NCI-H345 treated with DMSO at 0.1 percent for 48 hours (cell line): Measurements from ENCODE around the gene ABCB11.
"Not testable (repeated sequence)": the region's sequence is repeated elsewhere in the genome, so short reads cannot be mapped to it uniquely, and the experiment has no call there.

Experiments used
- DNase-seq: peaks from one replicate; lab custom pipeline; 2025; ENCODE audit not compliant: unreplicated experiment; lab: John Stamatoyannopoulos, UW

ABCB11 gene

GRCh38 chr2:168939061-168939460, 92.1 kb downstream of the ABCB11 start:
- no peak for DNase-seq

- no peak for DNase-seq
Measured at GRCh38 chr2:168935810-168936581, 95.1 kb downstream of the ABCB11 start.

DNA sequence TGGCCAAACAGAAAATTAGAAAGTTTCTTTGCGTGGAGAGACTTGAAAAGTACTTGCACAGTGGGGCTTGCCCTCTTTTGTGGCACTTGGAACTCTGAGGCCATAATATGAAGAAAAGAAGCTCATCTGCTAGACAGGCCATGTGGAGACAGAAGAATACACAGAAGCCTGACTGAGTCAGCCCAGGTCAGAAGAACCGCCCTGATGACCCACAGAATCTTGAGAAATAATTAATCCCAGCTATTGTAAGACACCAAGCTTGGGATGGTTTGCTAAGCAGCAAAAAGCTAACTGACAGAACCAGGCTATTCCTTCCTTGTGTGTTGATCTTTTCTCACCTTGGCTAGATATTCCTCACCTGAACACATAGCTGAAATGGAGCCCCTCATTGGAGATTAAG, 96.3 kb downstream of the ABCB11 start:
- DNase-seq, result no peak

DNA sequence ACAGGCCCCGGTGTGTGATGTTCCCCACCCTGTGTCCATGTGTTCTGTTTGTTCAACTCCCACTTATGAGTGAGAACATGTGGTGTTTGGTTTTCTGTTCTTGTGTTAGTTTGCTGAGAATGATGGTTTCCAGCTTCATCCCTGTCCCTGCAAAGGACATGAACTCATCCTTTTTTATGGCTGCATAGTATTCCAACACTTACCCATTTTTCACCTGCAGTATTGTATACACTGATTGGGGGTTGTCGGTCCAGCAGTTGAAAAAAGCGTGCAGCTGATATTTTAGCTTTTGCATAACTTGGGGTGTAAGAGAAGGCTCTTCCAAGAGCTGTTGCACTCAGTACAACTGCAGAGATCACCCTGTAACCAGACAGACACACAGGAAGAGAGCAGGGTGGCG, 99.0 kb downstream of the ABCB11 start:
- DNase-seq, result not testable (repeated sequence)

DNA sequence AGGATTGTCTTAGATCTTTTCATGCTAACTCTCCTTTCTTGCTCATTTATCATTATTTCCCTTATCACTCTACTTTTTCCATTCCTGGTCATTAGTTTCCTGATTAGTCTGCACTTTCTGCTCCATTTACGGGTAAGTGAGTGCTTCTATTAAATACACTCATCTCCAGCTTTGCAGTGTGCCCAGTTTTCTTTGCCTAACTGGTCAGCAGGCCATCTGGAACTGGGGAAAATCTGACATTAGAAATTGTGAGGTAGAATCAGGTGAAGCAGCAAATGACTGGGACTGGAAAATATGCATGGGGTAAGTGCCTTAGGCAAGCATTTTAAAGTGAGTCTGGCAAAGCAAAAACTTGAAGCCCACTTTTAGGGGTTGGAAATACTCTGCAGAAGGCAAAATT, 100.9 kb downstream of the ABCB11 start:
- no peak for DNase-seq

- no peak for DNase-seq
Measured at GRCh38 chr2:168929031-168929430, 102.1 kb downstream of the ABCB11 start.

DNA sequence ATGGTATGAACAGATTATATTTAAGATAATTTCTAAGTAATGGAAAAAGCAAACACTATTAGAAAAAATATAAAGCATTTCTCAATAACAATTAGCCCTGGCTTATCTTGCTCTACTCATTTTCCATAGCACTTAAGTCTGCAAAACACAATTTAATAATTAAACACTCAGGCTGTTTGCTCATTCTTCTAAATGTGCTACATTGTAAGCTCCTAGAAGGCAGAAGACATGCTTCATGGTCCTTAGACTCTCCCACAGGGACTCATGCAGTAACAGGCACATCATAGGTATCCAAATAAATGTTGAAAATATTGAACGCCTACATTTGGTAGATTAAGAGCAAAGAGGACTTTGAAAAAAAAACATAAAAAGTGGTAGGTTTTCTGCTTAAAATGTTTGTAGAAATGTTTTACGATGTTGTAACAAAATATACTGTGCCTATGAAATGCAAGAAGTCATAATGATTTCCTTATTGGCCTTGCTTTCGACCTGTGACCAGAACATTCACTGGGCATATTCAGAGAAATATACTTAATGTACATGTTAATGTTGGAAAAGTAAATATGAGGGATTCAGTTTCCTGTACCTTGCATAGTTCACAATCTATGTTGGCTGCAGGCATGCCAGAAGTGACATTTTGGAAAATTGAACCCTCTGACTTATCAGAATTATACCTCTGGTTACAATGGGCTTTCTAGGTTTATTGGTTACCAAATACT, 102.9 kb downstream of the ABCB11 start:
- DNase-seq, result no peak

DNA sequence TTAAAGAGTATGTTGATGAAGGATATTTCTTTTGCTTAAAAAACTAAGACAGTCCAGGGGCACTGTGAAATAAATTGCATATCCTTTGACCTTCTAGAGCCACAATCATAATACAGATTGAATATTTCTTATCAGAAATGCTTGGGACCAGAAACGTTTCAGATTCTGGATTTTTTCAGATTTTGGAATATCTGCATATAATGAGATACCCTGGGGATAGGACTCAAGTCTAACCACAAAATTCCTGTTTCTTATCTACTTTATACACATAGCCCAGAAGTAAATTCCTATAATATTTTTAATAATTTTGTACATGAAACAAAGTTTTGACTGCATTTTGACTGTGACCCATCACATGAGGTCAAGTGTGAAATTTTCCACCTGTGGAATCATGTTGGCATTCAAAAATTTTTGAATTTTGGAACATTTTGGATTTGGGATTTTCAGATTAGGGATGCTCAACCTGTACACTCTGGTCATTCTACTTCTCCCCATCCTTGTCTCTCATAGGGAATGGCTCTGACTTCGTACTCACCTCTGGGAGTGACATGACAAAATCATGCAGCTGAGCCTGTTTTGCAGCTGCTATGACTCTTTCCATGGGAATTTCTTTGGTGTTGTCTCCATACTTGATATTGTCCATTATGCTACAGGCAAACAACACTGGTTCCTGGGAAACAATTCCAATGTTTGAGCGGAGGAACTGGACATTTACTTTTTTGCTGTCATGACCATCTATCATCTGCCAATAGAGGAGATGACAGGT, 104.3 kb downstream of the ABCB11 start:
- DNase-seq, result no peak

DNA sequence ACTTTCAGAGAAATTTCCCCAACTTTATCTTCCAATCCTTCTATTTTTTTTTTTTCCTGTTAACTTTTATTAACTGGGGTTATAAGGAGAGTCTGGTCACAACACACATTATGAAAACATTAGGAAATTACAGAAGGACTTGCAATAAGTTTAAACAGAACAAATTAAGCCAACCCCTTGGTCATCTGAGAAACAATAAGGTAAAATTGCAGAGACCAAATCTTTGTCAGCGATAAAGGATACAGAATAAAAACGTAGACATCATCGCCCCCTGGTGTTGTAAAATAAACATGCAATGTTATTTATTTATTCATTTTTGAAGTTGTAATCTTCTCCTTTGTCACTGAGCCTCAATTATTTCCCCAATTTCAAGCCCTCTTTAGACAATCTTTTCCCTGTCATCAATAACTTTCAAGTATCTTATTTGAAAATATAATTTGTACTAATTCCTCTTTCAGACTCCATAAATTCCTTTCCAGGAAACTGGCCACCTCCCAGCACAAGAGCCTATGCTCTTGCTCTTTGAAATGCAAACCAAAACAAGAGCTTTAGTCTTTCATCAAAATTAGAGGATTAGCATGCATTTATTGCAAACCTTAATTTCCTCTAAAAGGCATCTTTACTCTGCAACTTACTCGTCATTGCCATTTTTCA, 110.5 kb downstream of the ABCB11 start:
- peak; percentile 41 for DNase-seq

DNA sequence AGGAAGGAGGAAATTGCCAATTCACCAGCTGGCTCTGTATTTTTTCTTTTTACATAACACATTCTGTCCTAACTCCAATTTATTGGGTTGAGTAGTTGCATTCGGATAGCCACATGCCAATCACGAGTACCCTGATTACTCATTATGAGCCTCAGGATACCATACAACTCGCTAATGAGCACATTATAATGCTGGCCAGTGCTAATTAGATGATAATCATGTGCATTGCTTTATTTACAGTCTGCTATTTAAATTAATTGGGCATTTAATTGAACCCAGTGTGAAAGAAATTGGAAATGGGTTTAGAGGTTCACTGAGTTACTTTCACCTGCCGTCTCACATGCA, 114.8 kb downstream of the ABCB11 start:
- DNase-seq, result no peak

GRCh38 chr2:168915441-168916330, 115.4 kb downstream of the ABCB11 start:
- DNase-seq, result no peak

DNA sequence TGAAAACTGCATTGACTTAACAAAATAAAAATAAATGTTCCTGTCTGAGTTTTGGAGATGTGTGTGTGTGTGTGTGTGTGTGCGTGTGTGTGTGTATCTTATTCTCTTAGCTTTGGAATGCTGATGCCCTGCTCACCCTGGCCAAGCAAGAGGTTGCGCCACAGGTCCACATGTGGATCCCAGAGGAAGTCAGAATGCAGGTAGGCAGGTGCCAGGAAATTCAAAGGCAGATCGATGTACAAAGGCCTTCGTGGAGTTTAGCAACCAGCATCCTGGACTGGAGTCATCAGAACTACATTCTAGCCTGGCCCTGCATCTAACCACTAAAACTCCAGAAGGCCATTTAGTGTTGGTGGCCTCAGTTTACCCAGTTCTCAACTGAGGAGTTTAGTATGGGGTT, 117.6 kb downstream of the ABCB11 start:
- DNase-seq, result no peak

- DNase-seq, result no peak
Measured at GRCh38 chr2:168912901-168913369, 118.2 kb downstream of the ABCB11 start.

DNA sequence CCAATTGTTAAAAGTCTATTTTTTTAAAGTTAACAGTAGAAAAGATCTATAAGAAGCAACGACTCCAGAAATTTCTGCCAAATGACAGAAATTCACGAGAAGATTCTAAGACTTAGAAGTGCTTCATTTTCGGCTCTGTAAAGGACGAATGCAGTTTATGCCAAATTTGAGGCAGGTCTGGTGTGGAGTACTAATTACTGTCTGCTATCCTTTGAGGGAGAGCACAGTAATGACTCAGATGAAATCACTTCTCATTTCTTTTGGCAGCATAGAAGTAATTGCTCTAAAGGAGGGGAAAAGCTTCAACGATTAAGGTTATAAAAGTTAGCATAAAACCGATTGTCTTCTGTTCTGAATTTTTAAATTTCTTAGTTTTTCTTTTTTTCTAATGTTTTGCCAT, 118.7 kb downstream of the ABCB11 start:
- no peak for DNase-seq

GRCh38 chr2:168910330-168910729, 120.8 kb downstream of the ABCB11 start:
- DNase-seq, result no peak

- DNase-seq, result no peak
Measured at GRCh38 chr2:168907940-168908662, 123.0 kb downstream of the ABCB11 start.

DNA sequence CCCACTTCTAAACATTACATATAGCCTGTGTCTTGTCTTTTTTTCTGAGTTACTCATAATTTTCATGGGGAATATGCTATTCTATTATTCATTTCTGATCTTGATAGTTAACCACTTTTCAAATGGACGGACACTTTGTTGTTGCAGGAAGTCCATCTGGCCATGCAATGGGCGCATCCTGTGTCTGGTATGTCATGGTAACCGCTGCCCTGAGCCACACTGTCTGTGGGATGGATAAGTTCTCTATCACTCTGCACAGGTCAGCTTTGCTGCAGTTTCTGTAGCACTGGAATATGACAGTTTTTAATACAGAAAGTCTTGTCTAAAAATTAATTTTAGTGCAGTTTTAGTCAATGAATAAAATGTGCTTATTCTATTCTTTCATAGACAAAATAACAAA, 126.8 kb downstream of the ABCB11 start:
- DNase-seq, result no peak

- DNase-seq, result no peak
Measured at GRCh38 chr2:168903888-168904287, 127.2 kb downstream of the ABCB11 start.

GRCh38 chr2:168901003-168901402, 130.1 kb downstream of the ABCB11 start, which contains the start of gene G6PC2:
TSS of gene G6PC2 (plus strand) at chr2:168901291. CDS start at chr2:168901332, 41 bp downstream.
- no peak for DNase-seq

- DNase-seq, result no peak
Measured at GRCh38 chr2:168897449-168897848, 133.7 kb downstream of the ABCB11 start.
